Astrocyte (in vitro differentiated cells and primary cell): Measurements from ENCODE around the gene MYMK.

Experiments
- CTCF ChIP-seq: IDR thresholded peaks from 2 replicates; pipeline ENCODE4 v1.5.1; 2011; ENCODE audit warnings: low read depth, mild to moderate bottlenecking, inconsistent platforms, low read length, moderate library complexity; ENCODE audit not compliant: insufficient read depth
- EZH2 ChIP-seq: IDR thresholded peaks from 2 replicates; pipeline ENCODE4 v1.6.1; 2012; ENCODE audit warnings: mild to moderate bottlenecking, low read length, inconsistent platforms; ENCODE audit not compliant: insufficient read depth

- TF ChIP-seq CTCF: no peak
- TF ChIP-seq EZH2: no peak
Observed at GRCh38 chr9:133499132-133499891, 25.4 kb downstream of the MYMK start.
